SK-N-SH treated with all-trans-retinoic acid at 6 μM for 48 hours (cell line): ENCODE results near the gene A2M.

Experiments
- ATAC-seq: fragments of 200-7000 bp; cut with Tn5 transposase; 3 replicates; pipeline ENCODE4 v1.9.1; 2020; ENCODE audit warnings: mild to moderate bottlenecking, moderate library complexity
- ARNTL ChIP-seq: fragments of 450-650 bp; formaldehyde crosslinking; IDR thresholded peaks from 2 replicates; pipeline ENCODE4 v1.5.0; 2020; ENCODE audit warnings: low read depth, mild to moderate bottlenecking, moderate library complexity, borderline replicate concordance
- BACH2 ChIP-seq: fragments of 250-450 bp; sonication (Bioruptor Pico); IDR thresholded peaks from 2 replicates; pipeline ENCODE4 v1.9.0; 2021; ENCODE audit warnings: mild to moderate bottlenecking, borderline replicate concordance
- CREB5 ChIP-seq: fragments of 250-450 bp; sonication (Bioruptor Pico); IDR thresholded peaks from 2 replicates; pipeline ENCODE4 v1.5.1; 2020; ENCODE audit warnings: low read depth, mild to moderate bottlenecking, moderate library complexity
- CSDC2 ChIP-seq: fragments of 250-450 bp; sonication (Bioruptor Pico); IDR thresholded peaks from 2 replicates; pipeline ENCODE4 v1.5.0; 2020; ENCODE audit warnings: mild to moderate bottlenecking, moderate library complexity
- ESRRG ChIP-seq: fragments of 250-450 bp; sonication (Bioruptor Pico); IDR thresholded peaks from 2 replicates; pipeline ENCODE4 v1.6.1; 2021; ENCODE audit warnings: mild to moderate bottlenecking
- ISL1 ChIP-seq: fragments of 250-450 bp; sonication (Bioruptor Pico); IDR thresholded peaks from 2 replicates; pipeline ENCODE4 v2.1.2; 2022; ENCODE audit warnings: mild to moderate bottlenecking, moderate library complexity
- PATZ1 ChIP-seq: fragments of 250-450 bp; sonication (Bioruptor Pico); IDR thresholded peaks from 2 replicates; pipeline ENCODE4 v1.8.0; 2020; ENCODE audit warnings: mild to moderate bottlenecking, moderate library complexity, borderline replicate concordance
- POU6F1 ChIP-seq: fragments of 250-450 bp; sonication (Bioruptor Pico); IDR thresholded peaks from 2 replicates; pipeline ENCODE4 v1.8.0; 2021; ENCODE audit warnings: low read depth, mild to moderate bottlenecking, moderate library complexity, borderline replicate concordance
- PPARA ChIP-seq: fragments of 250-450 bp; sonication (Bioruptor Pico); IDR thresholded peaks from 2 replicates; pipeline ENCODE4 v1.5.0; 2020; ENCODE audit warnings: mild to moderate bottlenecking, borderline replicate concordance
- RARB ChIP-seq: fragments of 250-450 bp; sonication (Bioruptor Pico); IDR thresholded peaks from 2 replicates; pipeline ENCODE4 v1.8.0; 2021; ENCODE audit warnings: mild to moderate bottlenecking, moderate library complexity
- SNAI2 ChIP-seq: fragments of 250-450 bp; sonication (Bioruptor Pico); IDR thresholded peaks from 2 replicates; pipeline ENCODE4 v1.5.0; 2020; ENCODE audit warnings: mild to moderate bottlenecking, moderate library complexity
- TCF4 ChIP-seq: fragments of 250-450 bp; sonication (Bioruptor Pico); IDR thresholded peaks from 2 replicates; pipeline ENCODE4 v1.8.0; 2021; ENCODE audit warnings: mild to moderate bottlenecking, moderate library complexity, borderline replicate concordance
- TOX ChIP-seq: fragments of 250-450 bp; sonication (Bioruptor Pico); IDR thresholded peaks from 2 replicates; pipeline ENCODE4 v1.8.0; 2021; ENCODE audit warnings: mild to moderate bottlenecking, moderate library complexity, borderline replicate concordance
- TSHZ2 ChIP-seq: fragments of 250-450 bp; sonication (Bioruptor Pico); IDR thresholded peaks from 2 replicates; pipeline ENCODE4 v1.5.0; 2020; ENCODE audit warnings: mild to moderate bottlenecking, moderate library complexity
- ZC3H10 ChIP-seq: fragments of 250-450 bp; sonication (Bioruptor Pico); IDR thresholded peaks from 2 replicates; pipeline ENCODE4 v1.5.1; 2021; ENCODE audit warnings: mild to moderate bottlenecking, moderate library complexity
- ZFP3 ChIP-seq: fragments of 250-450 bp; sonication (Bioruptor Pico); IDR thresholded peaks from 2 replicates; pipeline ENCODE4 v1.5.0; 2020; ENCODE audit warnings: mild to moderate bottlenecking, moderate library complexity
- ZFP30 ChIP-seq: fragments of 450-650 bp; formaldehyde crosslinking; IDR thresholded peaks from 2 replicates; pipeline ENCODE4 v1.5.0; 2022; ENCODE audit warnings: mild to moderate bottlenecking, moderate library complexity
- ZNF70 ChIP-seq: fragments of 450-650 bp; formaldehyde crosslinking; IDR thresholded peaks from 2 replicates; pipeline ENCODE4 v1.5.0; 2020; ENCODE audit warnings: mild to moderate bottlenecking, moderate library complexity
- ZNF8 ChIP-seq: fragments of 450-650 bp; formaldehyde crosslinking; IDR thresholded peaks from 2 replicates; pipeline ENCODE4 v1.5.0; 2020; ENCODE audit warnings: mild to moderate bottlenecking, moderate library complexity

A2M gene

GRCh38 chr12:9024512-9024911, 91.2 kb downstream of the A2M start:
- no peak for ATAC-seq
- TF ChIP-seq ISL1 (CRISPR knock-in tag) (no peak), ARNTL (CRISPR knock-in tag) (no peak), TCF4 (CRISPR knock-in tag) (no peak), RARB (CRISPR knock-in tag) (no peak), BACH2 (CRISPR knock-in tag) (no peak), POU6F1 (CRISPR knock-in tag) (no peak), TOX (CRISPR knock-in tag) (no peak), ZNF70 (CRISPR knock-in tag) (no peak), ZFP30 (CRISPR knock-in tag) (no peak), SNAI2 (CRISPR knock-in tag) (no peak), PPARA (CRISPR knock-in tag) (no peak), CREB5 (CRISPR knock-in tag) (no peak), ZFP3 (CRISPR knock-in tag) (no peak), CSDC2 (CRISPR knock-in tag) (no peak), ESRRG (CRISPR knock-in tag) (no peak), TSHZ2 (CRISPR knock-in tag) (no peak), ZNF8 (CRISPR knock-in tag) (no peak), ZC3H10 (CRISPR knock-in tag) (no peak), PATZ1 (CRISPR knock-in tag) (no peak)

GRCh38 chr12:9022592-9022991, 93.1 kb downstream of the A2M start:
- TF ChIP-seq POU6F1 (CRISPR knock-in tag) = no peak
- no peak for TF ChIP-seq RARB (CRISPR knock-in tag)
- no peak for ATAC-seq
